ENCODE measurements around the gene OPRM1. TPM values are rescaled to one million over a fixed set of nuclear protein-coding genes. Genes with fewer than 3 reads are reported as not detected.

The OPRM1 gene
- total RNA-seq, 1 donor from 2014 or later, result not detected

DNA sequence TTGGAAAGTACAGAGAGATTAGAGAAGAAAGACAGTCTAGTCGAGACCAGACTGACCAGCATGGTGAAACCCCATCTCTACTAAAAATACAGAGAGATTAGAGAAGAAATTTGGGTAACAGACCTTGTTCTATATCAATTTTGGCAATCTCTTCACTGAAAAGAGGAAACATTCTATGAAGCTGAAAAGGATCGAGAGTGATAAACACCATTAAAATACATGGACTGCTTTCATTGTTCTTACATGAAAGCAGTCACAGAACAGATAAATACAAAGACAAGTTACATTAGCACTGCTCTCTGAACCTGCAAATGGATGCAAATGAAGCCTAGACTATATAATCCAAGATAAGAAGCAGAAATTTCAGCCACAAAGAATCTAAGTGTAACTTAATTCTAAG is 8.4 kb upstream of the OPRM1 start:
- Histone ChIP-seq H3K9me3 (ENCODE audit: low read depth) (no peaks in the 10 kb centered on the region), H3K27me3 (no peaks in the 10 kb centered on the region), H3K36me3 (no peaks in the 10 kb centered on the region), H3K9ac (no peak overlapping the region), H3F3A (ENCODE audit: low read depth) (no peaks in the 10 kb centered on the region), H3K79me2 (ENCODE audit: low read depth) (no peaks in the 10 kb centered on the region), H3K27ac (no peak overlapping the region), H4K20me1 (ENCODE audit: low read depth) (no peaks in the 10 kb centered on the region), H3K4me2 (no peak overlapping the region), H2AFZ (replicated peaks) (no peak overlapping the region), H3K4me1 (no peaks in the 10 kb centered on the region), H3K4me3 (no peak overlapping the region)
- Mint-ChIP-seq H3K9me3 (no peaks in the 10 kb centered on the region), H3K36me3 (no peaks in the 10 kb centered on the region), H3K4me3 (no peak overlapping the region), H3K27ac (no peak overlapping the region), H3K27me3 (ENCODE audit: insufficient read depth, low read depth) (no peaks in the 10 kb centered on the region), H3K4me1 (peaks cover 11% of the 10 kb centered on the region)
- no peak for DNase-seq (ENCODE audit: low spot score)
- TF ChIP-seq EZH2phosphoT487 (IDR thresholded peaks at IDR 0.05) (no peak), EZH2 (IDR thresholded peaks at IDR 0.05) (no peak), CTCF (IDR thresholded peaks at IDR 0.05) (no peak)

GRCh38 chr6:154041001-154041400 is 2.0 kb downstream of the OPRM1 start:
- H3K9me3 ChIP-seq (ENCODE audit: low read depth), result no peaks in the 10 kb centered on the region
- H3K4me1 ChIP-seq, result no peaks in the 10 kb centered on the region
- peaks cover 41% of the 10 kb centered on the region for H3K27me3 ChIP-seq
- no peaks in the 10 kb centered on the region for H3K36me3 Mint-ChIP-seq
- no peaks in the 10 kb centered on the region for H3K36me3 ChIP-seq
- DNase-seq (ENCODE audit: low spot score), result no peak
- no peak overlapping the region for H3K27ac ChIP-seq
- no peak for TF ChIP-seq EZH2 (IDR thresholded peaks at IDR 0.05)
- TF ChIP-seq EZH2phosphoT487 (IDR thresholded peaks at IDR 0.05), result no peak
- no peak for TF ChIP-seq CTCF (IDR thresholded peaks at IDR 0.05)
- H3K4me3 Mint-ChIP-seq, result no peak overlapping the region
- H4K20me1 ChIP-seq (ENCODE audit: low read depth), result peaks cover 6% of the 10 kb centered on the region
- no peak overlapping the region for H3K4me3 ChIP-seq
- no peak overlapping the region for H3K27ac Mint-ChIP-seq
- H3K27me3 Mint-ChIP-seq (ENCODE audit: insufficient read depth, low read depth), result peaks cover 13% of the 10 kb centered on the region
- peaks cover 7% of the 10 kb centered on the region for H3K4me1 Mint-ChIP-seq
- no peak overlapping the region for H3K9ac ChIP-seq
- H2AFZ ChIP-seq (replicated peaks), result no peak overlapping the region
- H3K79me2 ChIP-seq (ENCODE audit: low read depth), result no peaks in the 10 kb centered on the region
- H3F3A ChIP-seq (ENCODE audit: low read depth), result no peaks in the 10 kb centered on the region
- H3K9me3 Mint-ChIP-seq, result no peaks in the 10 kb centered on the region
- H3K4me2 ChIP-seq, result no peak overlapping the region

DNA sequence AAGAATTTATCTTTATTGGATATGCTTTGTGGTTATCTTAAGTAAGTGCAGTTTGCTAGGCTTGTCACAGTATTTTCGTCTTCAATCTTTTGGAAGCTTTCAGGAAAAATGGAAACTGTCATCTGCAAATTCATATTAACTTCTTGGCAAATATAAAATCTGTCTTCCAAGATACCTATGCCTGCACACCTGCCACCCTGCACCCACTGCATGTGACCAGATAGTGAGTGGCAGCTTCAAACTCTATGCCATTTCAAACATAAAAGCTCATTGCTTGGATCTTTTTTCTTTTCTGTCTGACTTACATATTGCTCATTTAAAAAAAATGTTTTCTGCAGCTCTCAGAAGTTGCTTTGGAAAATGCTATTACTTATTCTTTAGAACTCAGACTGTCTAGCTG is 14.1 kb downstream of the OPRM1 start:
- no peaks in the 10 kb centered on the region for H3K36me3 ChIP-seq
- no peak overlapping the region for H2AFZ ChIP-seq (replicated peaks)
- H3K79me2 ChIP-seq (ENCODE audit: low read depth), result no peaks in the 10 kb centered on the region
- no peaks in the 10 kb centered on the region for H3K4me1 ChIP-seq
- no peak overlapping the region for H3K4me3 ChIP-seq
- peaks cover 3% of the 10 kb centered on the region for H3K9me3 Mint-ChIP-seq
- H3K36me3 Mint-ChIP-seq, result no peaks in the 10 kb centered on the region
- H3K4me2 ChIP-seq, result no peak overlapping the region
- no peaks in the 10 kb centered on the region for H4K20me1 ChIP-seq (ENCODE audit: low read depth)
- no peaks in the 10 kb centered on the region for H3K27me3 ChIP-seq
- H3K4me3 Mint-ChIP-seq, result no peak overlapping the region
- H3K27ac Mint-ChIP-seq, result no peak overlapping the region
- no peak overlapping the region for H3K27ac ChIP-seq
- TF ChIP-seq EZH2phosphoT487 (IDR thresholded peaks at IDR 0.05) (no peak), EZH2 (IDR thresholded peaks at IDR 0.05) (no peak), CTCF (IDR thresholded peaks at IDR 0.05) (no peak)
- H3K4me1 Mint-ChIP-seq, result no peaks in the 10 kb centered on the region
- no peaks in the 10 kb centered on the region for H3K9me3 ChIP-seq (ENCODE audit: low read depth)
- peaks cover 3% of the 10 kb centered on the region for H3K27me3 Mint-ChIP-seq (ENCODE audit: insufficient read depth, low read depth)
- H3F3A ChIP-seq (ENCODE audit: low read depth), result no peaks in the 10 kb centered on the region
- H3K9ac ChIP-seq, result no peak overlapping the region
- DNase-seq (ENCODE audit: low spot score), result no peak
